AG09319 (cell line): ENCODE data around the gene CFTR.
A peak's percentile ranks its signal among the peaks of the same experiment; 100 is the strongest.

Source experiments
- DNase-seq: peaks from one replicate; pipeline ENCODE4 v3.0.0-alpha.2; 2010; ENCODE audit warnings: low read depth; ENCODE audit errors: extremely low read depth
- TF ChIP-seq, protein P1 (sequence below): IDR thresholded peaks from 2 replicates; pipeline ENCODE4 v1.5.1; 2011; ENCODE audit warnings: low read depth, mild to moderate bottlenecking, inconsistent platforms, low read length, moderate library complexity

The CFTR gene

DNA sequence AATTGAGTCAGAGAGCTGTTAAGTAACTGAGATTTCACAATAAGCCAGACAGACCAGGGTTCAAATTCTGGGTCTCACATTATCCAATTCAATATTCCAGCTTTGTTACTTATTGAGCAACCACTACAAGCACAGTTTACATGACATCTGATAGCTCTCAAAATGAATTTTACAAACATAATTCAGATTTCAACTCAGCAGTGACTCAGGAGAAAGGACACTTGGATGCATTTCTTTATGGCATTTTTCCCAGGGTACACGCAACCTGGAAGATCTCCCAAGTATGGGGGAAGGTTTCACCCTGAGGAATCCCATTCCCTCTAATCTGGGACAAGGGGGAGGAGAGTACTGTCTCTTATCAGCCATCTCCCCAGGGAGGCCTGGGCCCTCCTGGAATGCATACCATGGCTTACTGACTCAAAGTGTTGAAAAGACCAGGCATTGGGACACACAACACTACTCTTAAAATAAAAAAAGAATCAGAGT lies 102.4 kb downstream of the CFTR start:
- DNase-seq: peak; percentile 91
- TF ChIP-seq, protein P1, sequence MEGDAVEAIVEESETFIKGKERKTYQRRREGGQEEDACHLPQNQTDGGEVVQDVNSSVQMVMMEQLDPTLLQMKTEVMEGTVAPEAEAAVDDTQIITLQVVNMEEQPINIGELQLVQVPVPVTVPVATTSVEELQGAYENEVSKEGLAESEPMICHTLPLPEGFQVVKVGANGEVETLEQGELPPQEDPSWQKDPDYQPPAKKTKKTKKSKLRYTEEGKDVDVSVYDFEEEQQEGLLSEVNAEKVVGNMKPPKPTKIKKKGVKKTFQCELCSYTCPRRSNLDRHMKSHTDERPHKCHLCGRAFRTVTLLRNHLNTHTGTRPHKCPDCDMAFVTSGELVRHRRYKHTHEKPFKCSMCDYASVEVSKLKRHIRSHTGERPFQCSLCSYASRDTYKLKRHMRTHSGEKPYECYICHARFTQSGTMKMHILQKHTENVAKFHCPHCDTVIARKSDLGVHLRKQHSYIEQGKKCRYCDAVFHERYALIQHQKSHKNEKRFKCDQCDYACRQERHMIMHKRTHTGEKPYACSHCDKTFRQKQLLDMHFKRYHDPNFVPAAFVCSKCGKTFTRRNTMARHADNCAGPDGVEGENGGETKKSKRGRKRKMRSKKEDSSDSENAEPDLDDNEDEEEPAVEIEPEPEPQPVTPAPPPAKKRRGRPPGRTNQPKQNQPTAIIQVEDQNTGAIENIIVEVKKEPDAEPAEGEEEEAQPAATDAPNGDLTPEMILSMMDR: no peak

DNA sequence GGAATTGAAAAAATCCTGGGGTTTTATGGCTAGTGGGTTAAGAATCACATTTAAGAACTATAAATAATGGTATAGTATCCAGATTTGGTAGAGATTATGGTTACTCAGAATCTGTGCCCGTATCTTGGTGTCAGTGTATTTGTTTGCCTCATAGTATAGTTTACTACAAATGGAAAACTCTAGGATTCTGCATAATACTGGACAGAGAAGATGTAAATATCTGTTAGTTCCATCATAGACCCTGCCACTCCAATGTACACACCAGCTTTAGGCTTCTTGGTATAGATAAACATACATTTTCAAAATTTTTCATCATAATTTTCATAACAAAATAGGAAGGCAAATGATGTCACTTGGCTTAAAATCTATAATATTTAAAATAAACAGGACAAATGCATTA lies 108.1 kb downstream of the CFTR start:
- TF ChIP-seq, protein P1: no peak
- DNase-seq: no peak

DNA sequence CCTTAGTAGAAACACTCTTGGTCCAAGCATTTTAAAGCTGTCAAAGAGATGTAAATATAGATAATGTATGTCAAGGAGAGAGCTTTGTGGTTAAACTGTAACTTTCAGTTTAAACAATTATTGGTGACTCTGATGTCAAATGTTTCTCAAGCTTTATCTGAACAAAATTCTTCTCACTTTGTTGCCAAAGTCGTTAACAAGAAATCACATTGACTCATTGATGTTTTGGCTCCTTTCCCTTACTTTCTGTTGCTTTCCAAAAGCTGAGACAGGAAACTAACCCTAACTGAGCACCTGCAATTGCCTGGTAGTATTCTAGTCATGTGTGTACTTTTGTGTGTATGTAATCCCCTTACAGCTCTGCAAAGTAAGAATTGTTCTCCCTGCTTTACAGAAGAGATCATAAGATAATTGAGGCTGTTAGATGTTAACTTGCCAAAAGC lies 108.5 kb downstream of the CFTR start:
- TF ChIP-seq, protein P1: no peak
- DNase-seq: no peak

DNA sequence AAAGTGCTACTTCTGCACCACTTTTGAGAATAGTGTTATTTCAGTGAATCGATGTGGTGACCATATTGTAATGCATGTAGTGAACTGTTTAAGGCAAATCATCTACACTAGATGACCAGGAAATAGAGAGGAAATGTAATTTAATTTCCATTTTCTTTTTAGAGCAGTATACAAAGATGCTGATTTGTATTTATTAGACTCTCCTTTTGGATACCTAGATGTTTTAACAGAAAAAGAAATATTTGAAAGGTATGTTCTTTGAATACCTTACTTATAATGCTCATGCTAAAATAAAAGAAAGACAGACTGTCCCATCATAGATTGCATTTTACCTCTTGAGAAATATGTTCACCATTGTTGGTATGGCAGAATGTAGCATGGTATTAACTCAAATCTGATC lies 110.4 kb downstream of the CFTR start:
- TF ChIP-seq, protein P1: no peak

DNA sequence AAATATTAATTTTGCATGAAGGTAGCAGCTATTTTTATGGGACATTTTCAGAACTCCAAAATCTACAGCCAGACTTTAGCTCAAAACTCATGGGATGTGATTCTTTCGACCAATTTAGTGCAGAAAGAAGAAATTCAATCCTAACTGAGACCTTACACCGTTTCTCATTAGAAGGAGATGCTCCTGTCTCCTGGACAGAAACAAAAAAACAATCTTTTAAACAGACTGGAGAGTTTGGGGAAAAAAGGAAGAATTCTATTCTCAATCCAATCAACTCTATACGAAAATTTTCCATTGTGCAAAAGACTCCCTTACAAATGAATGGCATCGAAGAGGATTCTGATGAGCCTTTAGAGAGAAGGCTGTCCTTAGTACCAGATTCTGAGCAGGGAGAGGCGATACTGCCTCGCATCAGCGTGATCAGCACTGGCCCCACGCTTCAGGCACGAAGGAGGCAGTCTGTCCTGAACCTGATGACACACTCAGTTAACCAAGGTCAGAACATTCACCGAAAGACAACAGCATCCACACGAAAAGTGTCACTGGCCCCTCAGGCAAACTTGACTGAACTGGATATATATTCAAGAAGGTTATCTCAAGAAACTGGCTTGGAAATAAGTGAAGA lies 112.3 kb downstream of the CFTR start:
- no peak for DNase-seq
- TF ChIP-seq, protein P1: no peak

More for the DNA sequence above, 110.4 kb downstream of the CFTR start:
- DNase-seq: no peak

DNA sequence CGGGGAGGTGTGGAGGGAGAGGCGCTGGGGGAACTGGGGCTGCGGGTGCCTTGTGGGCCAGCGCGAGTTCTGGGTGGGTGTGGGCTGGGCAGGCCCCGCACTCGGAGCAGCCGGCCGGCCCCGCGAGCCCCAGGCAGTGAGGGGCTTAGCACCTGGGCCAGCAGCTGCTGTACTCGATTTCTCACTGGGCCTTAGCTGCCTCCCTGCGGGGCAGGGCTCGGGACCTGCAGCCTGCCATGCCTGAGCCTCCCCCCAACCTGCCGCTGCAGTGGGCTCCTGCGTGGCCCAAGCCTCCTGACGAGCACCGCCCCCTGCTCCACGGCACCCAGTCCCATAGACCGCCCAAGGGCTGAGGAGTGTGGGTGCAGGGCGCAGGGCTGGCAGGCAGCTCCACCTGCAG lies 116.3 kb downstream of the CFTR start:
- TF ChIP-seq, protein P1: no peak
- no peak for DNase-seq

DNA sequence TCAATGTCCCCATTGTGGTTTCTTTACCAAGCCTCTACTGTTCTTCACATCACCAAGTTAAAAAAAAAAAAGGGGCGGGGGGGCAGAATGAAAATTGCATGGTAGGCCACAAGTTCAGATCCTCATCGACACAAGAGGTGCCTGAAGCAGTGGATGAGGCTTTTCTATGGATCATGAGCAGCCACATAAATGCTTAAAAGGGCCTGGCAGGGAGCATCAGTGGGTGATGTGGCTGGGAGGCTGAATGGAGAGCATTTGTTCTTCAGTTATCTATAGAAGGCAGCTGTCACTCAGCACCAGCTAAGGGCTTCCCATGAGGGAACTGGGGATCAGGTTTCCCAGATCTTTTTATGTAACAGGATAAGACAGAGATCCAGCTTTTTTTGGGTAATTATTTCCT lies 117.9 kb downstream of the CFTR start:
- DNase-seq: no peak
- TF ChIP-seq, protein P1: no peak
